Liver (tissue), 9 donors: Measurements from ENCODE around the gene MLLT6. TPM values are rescaled to one million over a fixed set of nuclear protein-coding genes. Genes with fewer than 3 reads are reported as not detected.

ENCODE experiments used
- DNase-seq: peaks from one replicate; pipeline ENCODE4 v3.0.0-alpha.2; 2017; ENCODE audit warnings: low spot score
- H3K27ac ChIP-seq, 2 donors: one replicate each; pipeline ENCODE4 v1.7.0; 2013; ENCODE audit warnings: inconsistent platforms in 2 of 2, low read length in 2 of 2, control low read depth in 1 of 2, low read depth in 1 of 2, mild to moderate bottlenecking in 1 of 2
- H3K27me3 ChIP-seq, 4 donors: one replicate each; pipeline versions ENCODE4 v1.6.1 to v1.7.0; 2013; ENCODE audit warnings: low read length in 3 of 4, inconsistent platforms in 1 of 4, mild to moderate bottlenecking in 1 of 4, moderate library complexity in 1 of 4; ENCODE audit not compliant: control insufficient read depth in 4 of 4, insufficient read depth in 4 of 4
- H3K36me3 ChIP-seq, 4 donors: one replicate each; pipeline versions ENCODE4 v1.6.1 to v1.7.0; 2013; ENCODE audit warnings: low read length in 3 of 4, mild to moderate bottlenecking in 3 of 4, low read depth in 1 of 4, moderate library complexity in 1 of 4; ENCODE audit not compliant: control insufficient read depth in 4 of 4, insufficient read depth in 3 of 4
- H3K4me1 ChIP-seq, 4 donors: one replicate each; pipeline versions ENCODE4 v1.6.1 to v1.7.0; 2013; ENCODE audit warnings: low read length in 3 of 4, mild to moderate bottlenecking in 3 of 4, moderate library complexity in 1 of 4; ENCODE audit not compliant: control insufficient read depth in 4 of 4, insufficient read depth in 4 of 4
- H3K4me3 ChIP-seq, 3 donors: one replicate each; pipeline versions ENCODE4 v1.6.1 to v1.7.0; 2013; ENCODE audit warnings: low read length in 3 of 3, control low read depth in 1 of 3, low read depth in 1 of 3, mild to moderate bottlenecking in 1 of 3
- H3K9ac ChIP-seq, 2 donors: one replicate each; pipeline ENCODE4 v1.7.0; 2013; ENCODE audit warnings: low read length in 2 of 2, mild to moderate bottlenecking in 2 of 2, moderate library complexity in 2 of 2, control low read depth in 1 of 2, low read depth in 1 of 2
- H3K9me3 ChIP-seq, 4 donors: one replicate each; pipeline versions ENCODE4 v1.6.1 to v1.7.0; 2013; ENCODE audit warnings: low read length in 3 of 4; ENCODE audit not compliant: control insufficient read depth in 4 of 4
- EGR1 ChIP-seq, 2 donors: IDR thresholded peaks; 2 replicates each; pipeline ENCODE4 v1.6.1; 2016 to 2018; ENCODE audit warnings: antibody characterized with exemption in 2 of 2, low read depth in 2 of 2
- FOXA1 ChIP-seq: IDR thresholded peaks from 2 replicates; pipeline ENCODE4 v1.6.1; 2016; ENCODE audit warnings: antibody characterized with exemption
- FOXA2 ChIP-seq: IDR thresholded peaks from 2 replicates; pipeline ENCODE4 v1.6.1; 2016; ENCODE audit warnings: antibody characterized with exemption
- HNF4A ChIP-seq, 2 donors: conservative IDR thresholded peaks; 2 replicates each; pipeline ENCODE4 v1.6.1; 2016; ENCODE audit warnings: antibody characterized with exemption in 2 of 2, mild to moderate bottlenecking in 2 of 2
- HNF4G ChIP-seq: IDR thresholded peaks from 2 replicates; pipeline ENCODE4 v1.6.1; 2016; ENCODE audit warnings: antibody characterized with exemption
- JUND ChIP-seq, 2 donors: IDR thresholded peaks; 2 replicates each; pipeline ENCODE4 v1.6.1; 2016; ENCODE audit warnings: antibody characterized with exemption in 2 of 2
- NR2F2 ChIP-seq: IDR thresholded peaks from 2 replicates; pipeline ENCODE4 v1.6.1; 2016; ENCODE audit warnings: antibody characterized with exemption
- RAD21 ChIP-seq, 2 donors: IDR thresholded peaks; 2 replicates each; pipeline ENCODE4 v1.6.1; 2016; ENCODE audit warnings: antibody characterized with exemption in 2 of 2, mild to moderate bottlenecking in 2 of 2
- RXRA ChIP-seq, 2 donors: IDR thresholded peaks; 2 replicates each; pipeline ENCODE4 v1.6.1; 2017 to 2018; ENCODE audit warnings: antibody characterized with exemption in 2 of 2, mild to moderate bottlenecking in 1 of 2
- SP1 ChIP-seq: IDR thresholded peaks from 2 replicates; pipeline ENCODE4 v1.6.1; 2018; ENCODE audit warnings: antibody characterized with exemption, mild to moderate bottlenecking
- TAF1 ChIP-seq: conservative IDR thresholded peaks from 2 replicates; pipeline ENCODE4 v1.6.1; 2016; ENCODE audit warnings: antibody characterized with exemption, mild to moderate bottlenecking
- YY1 ChIP-seq: IDR thresholded peaks from 2 replicates; pipeline ENCODE4 v1.6.1; 2016; ENCODE audit warnings: antibody characterized with exemption, mild to moderate bottlenecking
- WGBS: extraction: QIAGEN DNeasy Blood & Tissue Kit; methylation state at CpG from one replicate; pipeline ENCODE4 v1.1.7; 2013; 5-methylcytosine and 5-hydroxymethylcytosine counted together
- polyA plus RNA-seq, 2 donors: library from polyadenylated mRNA; stranded (reverse) in 1 of 2; unstranded in 1 of 2; fragments of 200-250 nt in 1 of 2; fragments of >200 nt in 1 of 2; fragmentation: Nextera tagmentation in 1 of 2; extraction: Ambion mirVana in 1 of 2; gene quantifications; one replicate each; pipeline versions ENCODE4 v1.2.1 to v1.2.3, GENCODE V29; 2013 to 2015
- total RNA-seq, 2 donors: library from RNA; depleted of rRNA; stranded (reverse); fragments of >200 nt; gene quantifications; one replicate each; pipeline ENCODE4 v1.2.3, GENCODE V29; 2014
- TF ChIP-seq, protein P1 (sequence below): IDR thresholded peaks from 2 replicates; pipeline ENCODE4 v1.6.1; 2016; ENCODE audit warnings: antibody characterized with exemption
- TF ChIP-seq, protein P2 (sequence below): IDR thresholded peaks from 2 replicates; pipeline ENCODE4 v1.6.1; 2016; ENCODE audit warnings: antibody characterized with exemption
- TF ChIP-seq, protein P3 (sequence below): IDR thresholded peaks from 2 replicates; pipeline ENCODE4 v1.6.1; 2016; ENCODE audit warnings: antibody characterized with exemption, mild to moderate bottlenecking
- TF ChIP-seq, protein P4 (sequence below): IDR thresholded peaks from 2 replicates; pipeline ENCODE4 v1.6.1; 2016; ENCODE audit warnings: antibody characterized with exemption
- donor health status: healthy.
- donor health status: healthy.
- donor health status: healthy.
- donor health status: healthy.
- donor health status: healthy.

MLLT6 gene
- total and polyA plus RNA-seq, 4 donors, result 3.3 to 22.8 (median 8.1) TPM

DNA sequence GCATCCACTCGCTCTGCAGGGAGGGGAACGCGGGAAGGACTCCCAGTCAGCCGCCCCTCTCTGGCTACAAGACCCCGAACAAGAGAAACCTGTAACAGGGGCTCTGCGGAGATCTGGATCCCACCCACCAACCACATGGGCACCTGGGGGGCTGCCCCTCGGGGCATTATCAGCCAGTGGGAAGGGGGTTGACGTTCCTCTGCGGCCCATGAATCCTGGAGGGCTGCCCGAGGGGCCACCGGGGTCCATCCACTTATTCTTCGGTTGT, 44.9 kb downstream of the MLLT6 start:
- peak overlapping the region in 1 of 2 donors; percentile 69 for H3K27ac ChIP-seq
- peak overlapping the region; percentile 19 to 71 (median 60) for H3K4me3 ChIP-seq
- H3K27me3 ChIP-seq, result no peaks in the 10 kb centered on the region
- H3K36me3 ChIP-seq, result peaks cover 0 to 4% (median 2%) of the 10 kb centered on the region in 4 donors
- no peak for DNase-seq
- H3K9me3 ChIP-seq, result no peaks in the 10 kb centered on the region
- H3K9ac ChIP-seq, result no peak overlapping the region
- WGBS, result 8% methylated on average over 12 of the region's 12 CpGs
- H3K4me1 ChIP-seq, result peaks cover 17 to 53% (median 45%) of the 10 kb centered on the region in 4 donors
- TF ChIP-seq NR2F2, result peak; percentile 6
- TF ChIP-seq YY1, result no peak
- TF ChIP-seq FOXA2, result no peak
- no peak for TF ChIP-seq RAD21 (IDR thresholded peaks at IDR 0.05)
- TF ChIP-seq, protein P1, sequence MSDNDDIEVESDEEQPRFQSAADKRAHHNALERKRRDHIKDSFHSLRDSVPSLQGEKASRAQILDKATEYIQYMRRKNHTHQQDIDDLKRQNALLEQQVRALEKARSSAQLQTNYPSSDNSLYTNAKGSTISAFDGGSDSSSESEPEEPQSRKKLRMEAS, result no peak
- TF ChIP-seq HNF4G, result no peak

DNA sequence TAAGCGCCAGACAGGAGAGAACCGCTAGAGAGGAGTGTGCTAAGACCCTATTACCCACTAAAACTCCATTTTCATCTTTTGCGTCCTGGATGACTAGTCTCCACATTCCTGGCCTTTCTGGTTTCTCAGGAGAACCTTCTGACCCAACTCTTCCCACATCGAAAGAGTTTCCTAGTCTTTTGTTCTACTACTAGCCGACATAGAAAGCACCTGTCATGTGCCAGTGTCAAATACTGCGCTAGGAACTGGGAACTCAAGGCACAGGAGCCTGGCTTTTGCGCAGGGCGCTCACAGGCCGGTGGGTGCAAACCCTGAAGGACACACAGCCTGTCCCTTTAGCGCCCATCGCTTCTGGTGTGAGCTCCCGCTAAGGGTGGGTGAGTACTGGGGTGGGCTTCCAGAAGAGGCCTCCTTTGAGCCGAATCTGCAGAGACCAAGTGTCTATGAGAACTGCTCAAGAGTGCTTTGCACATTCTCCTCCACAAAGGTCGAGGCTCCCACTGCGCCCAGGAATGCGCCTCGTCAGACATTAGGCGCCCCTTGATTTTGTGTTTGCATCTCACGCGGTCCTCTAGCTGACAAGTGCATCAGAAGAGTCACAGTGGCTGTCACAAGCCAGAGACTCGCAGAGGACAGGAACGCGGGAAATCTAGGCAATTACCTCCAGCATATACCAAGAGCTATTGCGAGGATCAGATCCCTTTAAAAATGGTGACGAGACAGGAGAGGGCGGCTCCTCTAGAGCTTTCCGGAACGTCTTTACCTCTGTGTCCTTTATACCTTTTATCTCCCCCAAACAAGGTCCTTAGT, 45.4 kb downstream of the MLLT6 start:
- Histone ChIP-seq H3K27ac (peak overlapping the region in 1 of 2 donors; percentile 69), H3K36me3 (peaks cover 0 to 4% (median 2%) of the 10 kb centered on the region in 4 donors), H3K4me1 (peaks cover 17 to 53% (median 45%) of the 10 kb centered on the region in 4 donors), H3K27me3 (no peaks in the 10 kb centered on the region), H3K4me3 (no peak overlapping the region), H3K9ac (no peak overlapping the region), H3K9me3 (no peaks in the 10 kb centered on the region)
- TF ChIP-seq FOXA2 (no peak), RAD21 (IDR thresholded peaks at IDR 0.05) (no peak), NR2F2 (no peak), TAF1 (no peak), EGR1 (IDR thresholded peaks at IDR 0.05; ENCODE audit: low read depth in 2 of 2) (no peak), HNF4A (conservative IDR thresholded peaks at IDR 0.05) (no peak), FOXA1 (no peak), RXRA (IDR thresholded peaks at IDR 0.05) (no peak), YY1 (no peak), JUND (IDR thresholded peaks at IDR 0.05) (no peak), SP1 (no peak)
- TF ChIP-seq, protein P2, sequence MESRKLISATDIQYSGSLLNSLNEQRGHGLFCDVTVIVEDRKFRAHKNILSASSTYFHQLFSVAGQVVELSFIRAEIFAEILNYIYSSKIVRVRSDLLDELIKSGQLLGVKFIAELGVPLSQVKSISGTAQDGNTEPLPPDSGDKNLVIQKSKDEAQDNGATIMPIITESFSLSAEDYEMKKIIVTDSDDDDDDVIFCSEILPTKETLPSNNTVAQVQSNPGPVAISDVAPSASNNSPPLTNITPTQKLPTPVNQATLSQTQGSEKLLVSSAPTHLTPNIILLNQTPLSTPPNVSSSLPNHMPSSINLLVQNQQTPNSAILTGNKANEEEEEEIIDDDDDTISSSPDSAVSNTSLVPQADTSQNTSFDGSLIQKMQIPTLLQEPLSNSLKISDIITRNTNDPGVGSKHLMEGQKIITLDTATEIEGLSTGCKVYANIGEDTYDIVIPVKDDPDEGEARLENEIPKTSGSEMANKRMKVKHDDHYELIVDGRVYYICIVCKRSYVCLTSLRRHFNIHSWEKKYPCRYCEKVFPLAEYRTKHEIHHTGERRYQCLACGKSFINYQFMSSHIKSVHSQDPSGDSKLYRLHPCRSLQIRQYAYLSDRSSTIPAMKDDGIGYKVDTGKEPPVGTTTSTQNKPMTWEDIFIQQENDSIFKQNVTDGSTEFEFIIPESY, result no peak
- TF ChIP-seq, protein P3, sequence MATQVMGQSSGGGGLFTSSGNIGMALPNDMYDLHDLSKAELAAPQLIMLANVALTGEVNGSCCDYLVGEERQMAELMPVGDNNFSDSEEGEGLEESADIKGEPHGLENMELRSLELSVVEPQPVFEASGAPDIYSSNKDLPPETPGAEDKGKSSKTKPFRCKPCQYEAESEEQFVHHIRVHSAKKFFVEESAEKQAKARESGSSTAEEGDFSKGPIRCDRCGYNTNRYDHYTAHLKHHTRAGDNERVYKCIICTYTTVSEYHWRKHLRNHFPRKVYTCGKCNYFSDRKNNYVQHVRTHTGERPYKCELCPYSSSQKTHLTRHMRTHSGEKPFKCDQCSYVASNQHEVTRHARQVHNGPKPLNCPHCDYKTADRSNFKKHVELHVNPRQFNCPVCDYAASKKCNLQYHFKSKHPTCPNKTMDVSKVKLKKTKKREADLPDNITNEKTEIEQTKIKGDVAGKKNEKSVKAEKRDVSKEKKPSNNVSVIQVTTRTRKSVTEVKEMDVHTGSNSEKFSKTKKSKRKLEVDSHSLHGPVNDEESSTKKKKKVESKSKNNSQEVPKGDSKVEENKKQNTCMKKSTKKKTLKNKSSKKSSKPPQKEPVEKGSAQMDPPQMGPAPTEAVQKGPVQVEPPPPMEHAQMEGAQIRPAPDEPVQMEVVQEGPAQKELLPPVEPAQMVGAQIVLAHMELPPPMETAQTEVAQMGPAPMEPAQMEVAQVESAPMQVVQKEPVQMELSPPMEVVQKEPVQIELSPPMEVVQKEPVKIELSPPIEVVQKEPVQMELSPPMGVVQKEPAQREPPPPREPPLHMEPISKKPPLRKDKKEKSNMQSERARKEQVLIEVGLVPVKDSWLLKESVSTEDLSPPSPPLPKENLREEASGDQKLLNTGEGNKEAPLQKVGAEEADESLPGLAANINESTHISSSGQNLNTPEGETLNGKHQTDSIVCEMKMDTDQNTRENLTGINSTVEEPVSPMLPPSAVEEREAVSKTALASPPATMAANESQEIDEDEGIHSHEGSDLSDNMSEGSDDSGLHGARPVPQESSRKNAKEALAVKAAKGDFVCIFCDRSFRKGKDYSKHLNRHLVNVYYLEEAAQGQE, result no peak
- TF ChIP-seq, protein P4, sequence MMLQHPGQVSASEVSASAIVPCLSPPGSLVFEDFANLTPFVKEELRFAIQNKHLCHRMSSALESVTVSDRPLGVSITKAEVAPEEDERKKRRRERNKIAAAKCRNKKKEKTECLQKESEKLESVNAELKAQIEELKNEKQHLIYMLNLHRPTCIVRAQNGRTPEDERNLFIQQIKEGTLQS, result no peak
- no peak for DNase-seq
- WGBS, result 28% methylated on average over 28 of the region's 28 CpGs
